ENCODE measurements around the gene CDS2. TPM values are rescaled to one million over a fixed set of nuclear protein-coding genes. Genes with fewer than 3 reads are reported as not detected.

The CDS2 gene
- total and polyA plus RNA-seq, 10 of the 15 experiments (the other 5 are each of a cell fraction or from before 2014, with no cell fraction given) = 11.5 to 94.7 (median 23.1) TPM

DNA sequence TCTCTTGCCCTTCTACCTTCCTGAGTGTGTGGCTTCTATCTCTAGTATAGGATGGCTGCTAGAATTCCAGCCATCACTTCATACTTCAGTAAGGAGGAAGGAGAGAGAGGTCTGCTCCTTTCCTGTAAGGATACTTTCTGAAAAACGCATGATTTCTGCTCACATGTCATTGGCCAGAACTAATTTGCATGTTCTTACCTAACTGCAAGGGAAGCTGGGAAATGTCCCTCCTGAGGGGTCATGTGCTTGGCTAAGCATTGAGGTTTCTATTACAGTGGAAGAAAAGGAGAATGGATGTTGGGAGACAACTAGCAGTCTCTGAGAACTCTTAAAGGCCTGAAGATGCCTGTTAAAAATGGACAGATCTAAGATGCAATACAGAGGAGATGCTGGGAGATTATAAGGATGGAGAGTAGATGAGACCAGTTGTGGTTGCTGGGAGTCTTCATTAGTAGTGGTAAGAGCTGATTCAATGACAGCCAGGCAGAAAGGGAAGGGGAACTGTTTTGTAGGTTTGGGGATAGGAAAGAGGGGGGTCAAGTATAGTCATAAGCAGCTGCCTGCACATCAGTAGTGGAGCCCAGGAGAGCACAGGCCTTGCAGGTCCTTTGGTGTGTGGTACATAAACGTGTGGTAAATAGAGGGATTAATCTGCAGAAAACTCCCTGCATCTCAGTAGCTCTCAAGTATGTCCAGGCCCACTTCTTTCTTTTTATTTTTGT, 20.2 kb downstream of the CDS2 start:
- ChIA-PET POLR2A (interaction anchor here (0.8 to 1.2 kb wide), 4 partner anchors 10 to 24 kb away, joined by 3 read pairs; no protein-coding TSS in a partner anchor), RAD21 (ENCODE audit: unreplicated experiment) (interaction anchor here (1.3 to 4.2 kb wide), 3 partner anchors 16 to 45 kb away, joined by 3 to 22 read pairs (median 10); partner anchors contain the start of gene CDS2), SMC1A (ENCODE audit: uncharacterized antibody, unreplicated experiment) (interaction anchor here (1.2 to 2.2 kb wide), 5 partner anchors 8 to 40 kb away, joined by 3 to 7 read pairs (median 4); no protein-coding TSS in a partner anchor), CTCF (interaction anchor here (1.1 to 4.2 kb wide), 7 partner anchors 16 to 76 kb away, joined by 3 to 18 read pairs (median 3); partner anchors contain the start of gene CDS2)
- in situ Hi-C loops (cut with MboI) (no loop called here), intact Hi-C loops (cut with micrococcal nuclease; ENCODE audit: unreplicated experiment) (no loop called here)
- no peak for FAIRE-seq
- Histone ChIP-seq H3K27me3 (replicated peaks in 1 of 2; ENCODE audit: control insufficient read depth in 2 of 2, insufficient read depth in 2 of 2, low read length in 1 of 2) (no peaks in the 10 kb centered on the region), H3K27ac (ENCODE audit: control insufficient read depth, insufficient read depth) (peak overlapping the region; percentile 35; the same call in 1 of the 2 replicates), H3K4me1 (ENCODE audit: control insufficient read depth, insufficient read depth, low read length) (peaks cover 27% of the 10 kb centered on the region), H3K36me3 (ENCODE audit: control insufficient read depth in 2 of 2, insufficient read depth in 2 of 2, low read length in 1 of 2) (peaks cover 0 to 2% of the 10 kb centered on the region in 2 experiments; a peak in 2 of 4 replicates), H3K9me3 (replicated peaks; ENCODE audit: control insufficient read depth, insufficient read depth, low read length) (no peaks in the 10 kb centered on the region), H3K79me2 (ENCODE audit: control insufficient read depth, insufficient read depth, low read length) (peaks cover 25% of the 10 kb centered on the region), H3K4me2 (ENCODE audit: control insufficient read depth, insufficient read depth) (peak overlapping the region; percentile 51; the same call in 1 of the 2 replicates), H2AFZ (ENCODE audit: control insufficient read depth, low read depth, low read length) (no peak overlapping the region), H3K9ac (ENCODE audit: control insufficient read depth, insufficient read depth, low read length) (no peak overlapping the region), H3K4me3 (no peak overlapping the region), H4K20me1 (ENCODE audit: control insufficient read depth, insufficient read depth) (0 out of 2 replicates have a peak, but pooled peaks cover 4% of the 10 kb centered on the region)
- ATAC-seq = peak; percentile 41
- WGBS (ENCODE audit: insufficient coverage, insufficient replicate concordance, low lambda C conversion rate, missing lambda C conversion rate) = 62% methylated on average over 2 of the region's 2 CpGs
- TF ChIP-seq EED (IDR thresholded peaks at IDR 0.05; ENCODE audit: low read depth) (0 out of 2 replicates have a peak, but pooled peaks have one; percentile 21), NRF1 (conservative IDR thresholded peaks at IDR 0.05; ENCODE audit: low read depth, low read length) (no peak), NR2C2 (IDR thresholded peaks at IDR 0.05; ENCODE audit: borderline replicate concordance, control insufficient read depth, insufficient read length, low read depth) (no peak), E4F1 (IDR thresholded peaks at IDR 0.05; ENCODE audit: borderline replicate concordance, partially characterized antibody) (no peak), BCL3 (IDR thresholded peaks at IDR 0.05; ENCODE audit: borderline replicate concordance, insufficient read depth, low read depth, low read length, poor library complexity, severe bottlenecking) (no peak), SREBF2 (IDR thresholded peaks at IDR 0.05; ENCODE audit: low read length) (no peak)
- BruUV-seq (replicated peaks) = TSS peak; percentile 24
- no peak for DNase-seq (ENCODE audit: low read depth, low spot score)

All from GM12878 (cell line).